HT-29 (cell line): ENCODE measurements around the gene ATP6V0B. TPM values are rescaled to one million over a fixed set of nuclear protein-coding genes. Genes with fewer than 3 reads are reported as not detected.
A peak's percentile ranks its signal among the peaks of the same experiment; 100 is the strongest.

ENCODE experiments used
- DNase-seq: peaks from one replicate; pipeline ENCODE4 v3.0.0-alpha.2; 2015; ENCODE audit warnings: low spot score
- total RNA-seq: library from RNA; depleted of rRNA; stranded (reverse); fragments of >200 nt; shearing (Covaris generic); gene quantifications from 2 replicates; pipeline ENCODE4 v1.2.3, GENCODE V29; 2014; rRNA removed

Gene ATP6V0B
- 254 and 277 TPM in 2 replicates for total RNA-seq

DNA sequence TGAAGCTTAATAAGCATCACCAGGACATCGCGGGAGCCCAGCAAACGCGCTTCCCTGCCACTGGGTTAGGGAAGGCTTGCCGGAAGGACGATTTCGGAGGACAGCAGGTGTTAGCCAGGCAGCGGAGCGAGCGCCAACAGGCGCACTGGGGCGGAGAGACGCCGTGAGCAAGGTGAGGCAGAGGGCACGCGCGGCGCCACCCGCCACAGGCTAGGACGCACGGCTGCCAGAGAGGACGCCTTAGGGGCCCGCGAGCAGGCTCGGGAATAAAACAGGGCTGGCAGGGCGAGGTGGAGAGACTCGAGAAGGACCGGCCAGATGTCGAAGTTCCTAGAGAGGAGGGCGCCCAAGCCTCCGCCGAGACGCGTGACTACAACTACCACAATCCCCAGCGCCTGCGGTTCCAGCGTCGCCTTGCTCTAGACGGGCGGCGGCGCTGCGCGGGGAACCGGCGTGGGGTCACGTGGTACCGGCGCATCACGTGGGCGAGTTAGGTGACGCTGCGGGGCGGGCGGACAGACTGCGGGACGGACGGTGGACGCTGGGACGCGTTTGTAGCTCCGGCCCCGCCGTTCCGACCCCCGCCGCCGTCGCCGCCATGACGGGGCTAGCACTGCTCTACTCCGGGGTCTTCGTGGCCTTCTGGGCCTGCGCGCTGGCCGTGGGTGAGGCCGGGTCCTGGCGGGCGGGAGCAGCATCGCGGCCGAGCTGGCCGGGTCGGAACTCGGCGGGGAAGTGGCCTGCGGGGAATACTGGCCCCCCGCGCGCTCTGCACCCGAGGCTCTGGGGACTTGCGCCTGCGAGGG, at the start of gene ATP6V0B:
Gene ATP6V0B, plus strand, starts transcription at position 518 of the 806 bp plus-strand sequence. Its CDS starts 81 bp downstream, at position 599.
- peak; percentile 97 for DNase-seq

DNA sequence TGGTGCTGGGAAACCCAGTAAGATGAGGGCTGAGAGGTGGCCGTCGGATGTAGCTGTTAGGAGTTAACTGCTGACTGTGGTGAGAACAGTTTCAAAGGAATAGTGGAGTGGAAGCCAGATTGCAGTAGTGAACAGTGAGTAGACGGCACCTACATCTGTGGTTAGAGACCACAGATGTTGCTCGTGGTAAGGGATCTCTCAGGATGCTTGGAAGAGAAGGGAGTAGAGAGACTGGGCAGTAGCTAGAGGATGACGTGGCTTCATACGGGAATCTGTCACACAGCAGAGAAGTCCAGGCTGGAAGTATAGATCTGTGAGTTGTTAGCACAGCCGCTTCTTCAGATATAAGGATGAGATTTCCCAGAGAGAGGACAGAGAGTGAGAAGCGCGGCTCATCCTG, 48.9 kb upstream of the ATP6V0B start:
- no peak for DNase-seq

DNA sequence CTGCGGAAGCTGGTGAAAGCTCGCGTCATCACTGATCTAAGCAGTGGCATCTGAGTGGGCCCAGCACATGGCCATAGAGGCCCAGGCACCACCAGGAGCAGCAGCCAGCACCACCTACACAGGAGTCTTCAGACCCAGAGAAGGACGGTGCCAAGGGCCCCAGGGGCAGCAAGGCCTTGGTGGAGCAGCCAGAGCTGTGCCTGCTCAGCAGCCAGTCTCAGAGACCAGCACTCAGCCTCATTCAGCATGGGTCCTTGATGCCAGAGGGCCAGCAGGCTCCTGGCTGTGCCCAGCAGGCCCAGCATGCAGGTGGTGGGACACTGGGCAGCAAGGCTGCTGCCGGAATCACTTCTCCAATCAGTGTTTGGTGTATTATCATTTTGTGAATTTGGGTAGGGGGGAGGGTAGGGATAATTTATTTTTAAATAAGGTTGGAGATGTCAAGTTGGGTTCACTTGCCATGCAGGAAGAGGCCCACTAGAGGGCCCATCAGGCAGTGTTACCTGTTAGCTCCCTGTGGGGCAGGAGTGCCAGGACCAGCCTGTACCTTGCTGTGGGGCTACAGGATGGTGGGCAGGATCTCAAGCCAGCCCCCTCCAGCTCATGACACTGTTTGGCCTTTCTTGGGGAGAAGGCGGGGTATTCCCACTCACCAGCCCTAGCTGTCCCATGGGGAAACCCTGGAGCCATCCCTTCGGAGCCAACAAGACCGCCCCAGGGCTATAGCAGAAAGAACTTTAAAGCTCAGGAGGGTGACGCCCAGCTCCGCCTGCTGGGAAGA, 44.4 kb upstream of the ATP6V0B start:
- no peak for DNase-seq

DNA sequence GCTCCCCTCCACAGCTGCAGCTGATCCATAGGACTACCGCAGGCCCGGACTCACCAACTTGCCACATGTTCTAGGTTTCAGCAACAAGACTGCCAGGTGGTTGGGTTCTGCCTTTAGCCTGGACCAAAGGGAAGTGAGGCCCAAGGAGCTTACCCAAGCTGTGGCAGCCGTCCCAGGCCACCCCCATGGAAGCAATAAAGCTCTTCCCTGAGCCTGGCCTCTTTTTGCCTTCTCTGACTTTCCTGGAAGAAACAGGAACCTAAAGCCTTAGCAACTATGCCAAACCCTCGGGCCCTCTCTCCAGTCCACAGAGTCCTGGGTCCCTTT, 43.8 kb upstream of the ATP6V0B start:
- no peak for DNase-seq

DNA sequence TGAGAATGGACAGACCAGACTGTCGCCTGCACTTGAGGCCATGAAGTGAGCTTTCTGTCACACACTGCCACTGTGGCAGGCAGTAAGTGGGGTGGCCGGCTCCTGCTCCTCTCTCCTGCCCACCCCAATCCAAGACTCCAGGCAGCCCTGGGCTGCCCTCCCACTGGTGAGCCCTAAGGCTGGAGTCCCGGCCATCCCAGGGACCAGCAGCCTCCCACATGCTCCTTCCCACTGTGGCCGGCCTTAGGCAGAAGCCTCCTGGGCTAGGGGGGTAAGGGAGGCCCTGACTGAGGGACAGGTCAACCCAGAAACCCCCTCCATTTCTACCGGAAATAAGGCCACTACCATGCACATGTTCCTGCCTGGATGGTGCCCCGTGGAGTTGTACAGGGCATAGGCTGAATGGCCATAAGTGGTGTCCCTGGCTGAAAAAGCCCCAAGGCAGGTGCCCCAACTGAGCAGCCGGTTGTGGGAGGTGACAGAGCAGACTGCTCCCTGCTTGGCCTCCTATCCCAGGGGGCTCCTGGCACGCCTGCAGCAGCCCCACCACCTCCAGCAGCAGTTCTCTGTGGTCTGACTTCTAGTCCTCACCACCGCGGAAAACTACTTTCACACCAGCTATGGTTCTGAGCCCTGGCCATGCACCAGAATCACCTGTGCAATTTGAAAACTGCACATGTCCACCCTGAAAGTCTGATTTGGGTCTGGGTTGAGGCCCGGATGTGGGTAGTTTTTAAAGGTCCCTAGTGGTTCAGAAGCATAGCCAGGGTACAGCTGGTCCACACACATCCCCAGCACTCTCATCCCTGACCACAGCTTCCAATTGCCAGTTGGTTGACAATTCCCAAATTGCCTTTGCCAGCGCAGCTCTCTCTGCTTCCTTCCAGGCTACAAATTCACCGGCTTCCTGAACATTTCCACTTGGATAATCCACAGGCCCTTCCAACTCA, 42.8 kb upstream of the ATP6V0B start:
- DNase-seq, result no peak

DNA sequence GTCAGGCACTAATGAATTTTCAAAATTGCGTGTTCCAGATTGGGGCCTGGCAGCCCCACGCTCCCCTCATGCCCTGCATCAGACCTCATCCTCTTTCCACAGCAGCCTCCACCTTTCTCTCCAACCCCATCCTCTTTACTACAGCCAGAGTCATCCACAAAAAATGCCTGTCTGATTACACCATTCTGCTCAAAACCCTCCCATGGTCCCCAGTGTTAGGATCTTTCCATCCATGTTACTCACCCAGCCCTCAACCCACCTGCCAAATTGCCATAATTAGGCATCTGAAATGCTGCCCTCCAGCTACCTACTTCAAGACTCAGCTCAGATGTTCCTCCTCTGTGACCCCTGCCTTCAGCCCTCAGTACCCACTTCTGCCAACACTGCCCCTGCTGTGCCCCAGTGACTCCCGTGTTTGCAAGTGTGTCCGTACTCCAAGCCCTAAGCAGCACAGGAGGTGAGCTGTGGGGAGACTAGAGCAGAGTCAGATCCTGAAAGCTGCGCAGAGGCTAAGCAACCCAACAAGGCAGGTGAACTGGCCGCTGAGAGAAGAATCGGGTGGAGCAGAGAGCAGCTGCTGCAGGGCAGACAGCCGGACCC, 41.9 kb upstream of the ATP6V0B start:
- DNase-seq, result no peak

DNA sequence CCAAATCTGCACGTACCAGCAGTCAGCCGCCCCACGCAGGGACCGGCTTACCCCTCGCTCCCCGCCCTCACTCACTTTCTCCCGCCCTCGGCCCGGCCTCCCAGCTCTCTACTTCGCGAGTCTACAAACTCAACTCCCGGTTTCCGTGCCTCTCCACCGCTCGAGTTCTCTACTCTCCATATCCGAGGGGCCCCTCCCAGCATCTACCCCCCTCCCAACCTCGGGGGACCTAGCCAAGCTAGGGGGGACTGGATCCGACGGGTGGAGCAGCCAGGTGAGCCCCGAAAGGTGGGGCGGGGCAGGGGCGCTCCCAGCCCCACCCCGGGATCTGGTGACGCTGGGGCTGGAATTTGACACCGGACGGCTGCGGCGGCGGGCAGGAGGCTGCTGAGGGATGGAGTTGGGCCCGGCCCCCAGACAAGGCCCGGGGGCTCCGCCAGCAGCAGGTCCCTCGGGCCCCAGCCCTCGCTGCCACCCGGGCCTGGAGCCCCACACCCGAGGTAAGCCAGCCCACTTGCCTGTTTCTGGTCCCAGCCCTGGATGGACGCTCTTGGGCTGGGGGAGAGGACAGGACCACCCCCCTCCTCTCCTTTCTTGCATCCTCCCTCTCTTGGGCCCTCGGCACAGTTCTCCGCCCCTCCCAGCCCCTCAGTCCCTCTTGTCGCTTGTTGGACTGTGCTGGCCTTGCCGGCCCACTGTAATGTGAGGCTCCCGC, 41.2 kb upstream of the ATP6V0B start, which contains the start of gene ARTN:
Gene ARTN, plus strand, starts transcription at position 416 of the 715 bp plus-strand sequence. CDS start 1,856 bp downstream, outside the sequence.
- no peak for DNase-seq

DNA sequence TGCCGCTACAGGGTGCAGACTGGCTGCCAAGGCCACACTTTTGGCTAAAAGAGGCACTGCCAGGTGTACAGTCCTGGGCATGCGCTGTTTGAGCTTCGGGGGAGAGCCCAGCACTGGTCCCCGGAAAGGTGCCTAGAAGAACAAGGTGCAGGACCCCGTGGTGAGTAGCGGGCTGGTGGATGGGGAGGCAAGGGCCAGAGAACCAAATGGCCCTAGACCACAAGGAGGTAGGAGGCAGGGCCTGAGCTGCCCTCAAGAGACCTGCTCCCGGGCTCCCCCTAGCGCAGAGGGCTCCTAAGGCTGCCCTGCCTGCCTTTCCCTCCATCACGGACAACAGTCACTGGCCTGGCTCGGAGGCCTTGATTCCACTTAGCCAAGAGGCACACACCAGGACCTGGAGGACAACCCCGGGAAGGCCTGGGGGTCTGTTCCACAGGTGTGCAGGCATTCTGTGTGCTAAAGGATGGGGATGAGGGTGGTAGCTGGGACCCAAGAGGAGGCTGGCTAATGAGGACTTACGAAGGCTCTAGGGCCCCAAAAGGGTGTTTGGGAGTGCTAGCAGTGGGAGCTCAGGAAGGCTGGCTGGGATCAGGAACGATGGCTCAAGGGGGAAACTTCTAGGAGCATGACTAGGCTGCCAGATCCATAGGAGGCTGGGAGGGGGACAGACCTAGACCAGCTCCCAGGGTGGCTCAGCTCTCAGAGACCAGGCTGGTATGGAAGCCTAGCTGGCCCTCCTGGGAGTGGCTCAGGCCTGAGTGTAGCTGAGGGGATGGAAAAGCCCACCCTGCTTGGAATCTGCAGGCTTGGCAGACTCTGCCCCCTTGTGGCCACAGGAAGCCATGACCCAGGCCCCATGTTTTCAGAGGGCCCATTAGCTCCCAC, 40.4 kb upstream of the ATP6V0B start:
- peak; percentile 65 for DNase-seq

DNA sequence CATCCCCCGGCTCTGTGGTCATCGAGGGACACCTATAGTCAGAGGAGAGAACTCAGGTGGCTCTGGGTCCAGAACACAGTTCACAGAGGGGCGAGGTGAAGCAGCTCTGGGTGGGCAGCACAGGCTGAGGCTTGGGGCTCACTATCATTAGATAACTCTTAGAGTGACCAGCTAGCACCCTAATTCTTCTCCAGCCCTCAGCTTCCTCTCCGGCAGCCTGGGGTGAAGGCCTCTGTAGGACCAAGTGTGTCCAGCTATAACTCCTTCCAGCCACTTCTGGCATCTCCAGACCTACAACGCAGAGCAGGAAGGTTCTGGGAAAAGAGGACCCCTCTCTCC, 39.8 kb upstream of the ATP6V0B start:
- DNase-seq, result no peak

DNA sequence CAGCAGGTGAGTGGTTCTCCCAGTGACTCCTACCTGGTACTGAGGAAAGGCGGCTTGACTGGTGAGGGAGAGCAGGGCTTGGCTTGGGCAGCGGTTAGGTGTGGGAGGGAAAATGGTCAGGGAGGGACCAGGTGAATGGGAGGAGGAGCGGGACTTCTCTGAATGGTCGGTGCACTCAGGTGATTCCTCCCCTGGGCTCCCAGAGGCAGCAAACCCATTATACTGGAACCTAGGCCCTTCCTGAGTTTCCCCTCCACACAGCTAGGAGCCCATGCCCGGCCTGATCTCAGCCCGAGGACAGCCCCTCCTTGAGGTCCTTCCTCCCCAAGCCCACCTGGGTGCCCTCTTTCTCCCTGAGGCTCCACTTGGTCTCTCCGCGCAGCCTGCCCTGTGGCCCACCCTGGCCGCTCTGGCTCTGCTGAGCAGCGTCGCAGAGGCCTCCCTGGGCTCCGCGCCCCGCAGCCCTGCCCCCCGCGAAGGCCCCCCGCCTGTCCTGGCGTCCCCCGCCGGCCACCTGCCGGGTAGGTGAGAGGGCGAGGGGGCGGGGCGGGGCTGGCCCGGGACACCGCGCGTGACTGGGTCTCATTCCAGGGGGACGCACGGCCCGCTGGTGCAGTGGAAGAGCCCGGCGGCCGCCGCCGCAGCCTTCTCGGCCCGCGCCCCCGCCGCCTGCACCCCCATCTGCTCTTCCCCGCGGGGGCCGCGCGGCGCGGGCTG, 38.9 kb upstream of the ATP6V0B start:
- no peak for DNase-seq

DNA sequence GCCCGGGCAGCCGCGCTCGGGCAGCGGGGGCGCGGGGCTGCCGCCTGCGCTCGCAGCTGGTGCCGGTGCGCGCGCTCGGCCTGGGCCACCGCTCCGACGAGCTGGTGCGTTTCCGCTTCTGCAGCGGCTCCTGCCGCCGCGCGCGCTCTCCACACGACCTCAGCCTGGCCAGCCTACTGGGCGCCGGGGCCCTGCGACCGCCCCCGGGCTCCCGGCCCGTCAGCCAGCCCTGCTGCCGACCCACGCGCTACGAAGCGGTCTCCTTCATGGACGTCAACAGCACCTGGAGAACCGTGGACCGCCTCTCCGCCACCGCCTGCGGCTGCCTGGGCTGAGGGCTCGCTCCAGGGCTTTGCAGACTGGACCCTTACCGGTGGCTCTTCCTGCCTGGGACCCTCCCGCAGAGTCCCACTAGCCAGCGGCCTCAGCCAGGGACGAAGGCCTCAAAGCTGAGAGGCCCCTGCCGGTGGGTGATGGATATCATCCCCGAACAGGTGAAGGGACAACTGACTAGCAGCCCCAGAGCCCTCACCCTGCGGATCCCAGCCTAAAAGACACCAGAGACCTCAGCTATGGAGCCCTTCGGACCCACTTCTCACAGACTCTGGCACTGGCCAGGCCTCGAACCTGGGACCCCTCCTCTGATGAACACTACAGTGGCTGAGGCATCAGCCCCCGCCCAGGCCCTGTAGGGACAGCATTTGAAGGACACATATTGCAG, 38.2 kb upstream of the ATP6V0B start:
- no peak for DNase-seq

DNA sequence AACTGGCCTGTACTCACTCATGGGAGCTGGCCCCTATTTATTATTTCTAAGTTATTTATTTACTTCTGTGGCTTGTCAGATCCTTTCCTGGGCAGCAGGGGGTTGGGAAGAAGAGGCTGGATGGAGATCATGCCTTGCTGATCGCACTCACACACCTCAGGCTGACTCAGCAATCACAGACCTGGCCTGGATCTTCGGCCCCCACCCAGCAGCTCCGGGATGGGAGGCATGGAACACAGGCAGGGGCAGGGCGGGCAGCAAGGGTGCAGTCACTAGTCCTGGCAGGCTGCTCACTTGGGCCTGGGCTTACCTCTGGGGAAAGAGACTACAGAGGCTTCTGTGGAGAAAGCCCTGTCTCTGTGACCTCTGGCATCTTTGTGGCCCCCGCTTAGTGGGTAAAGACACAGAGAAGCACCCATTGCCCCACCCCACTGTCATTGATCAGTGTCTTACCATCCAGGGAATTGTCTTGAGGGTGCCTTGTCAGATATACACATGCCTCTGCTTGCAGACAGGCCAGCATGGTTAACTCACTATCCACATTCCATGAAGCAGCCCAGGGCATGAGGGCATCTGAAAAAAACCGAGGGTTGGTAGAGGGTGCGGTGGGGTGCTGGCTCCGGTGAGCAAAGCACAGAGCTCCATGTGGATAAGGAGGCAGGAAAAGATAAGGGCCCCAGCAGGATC, 37.4 kb upstream of the ATP6V0B start:
- no peak for DNase-seq

DNA sequence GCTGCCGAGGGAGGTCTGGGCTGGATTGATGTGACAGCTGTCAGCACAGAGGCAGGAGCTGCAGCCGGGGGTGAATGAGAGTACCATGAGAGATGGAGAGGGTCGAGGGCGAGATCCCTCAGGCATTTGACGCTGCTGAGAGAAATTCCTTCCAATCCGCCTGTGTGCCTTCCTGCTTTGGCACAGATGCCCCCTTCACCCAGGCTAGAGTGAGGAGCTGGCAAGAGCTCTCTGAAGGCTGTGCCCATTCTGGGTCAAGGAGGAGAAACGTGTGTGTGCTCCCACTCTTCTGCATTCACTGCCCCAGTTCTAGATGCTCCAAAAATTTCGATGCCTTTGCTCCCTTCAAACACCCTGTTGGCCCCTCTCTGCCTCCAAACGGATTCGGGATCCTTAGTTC, 36.4 kb upstream of the ATP6V0B start:
- DNase-seq, result no peak

DNA sequence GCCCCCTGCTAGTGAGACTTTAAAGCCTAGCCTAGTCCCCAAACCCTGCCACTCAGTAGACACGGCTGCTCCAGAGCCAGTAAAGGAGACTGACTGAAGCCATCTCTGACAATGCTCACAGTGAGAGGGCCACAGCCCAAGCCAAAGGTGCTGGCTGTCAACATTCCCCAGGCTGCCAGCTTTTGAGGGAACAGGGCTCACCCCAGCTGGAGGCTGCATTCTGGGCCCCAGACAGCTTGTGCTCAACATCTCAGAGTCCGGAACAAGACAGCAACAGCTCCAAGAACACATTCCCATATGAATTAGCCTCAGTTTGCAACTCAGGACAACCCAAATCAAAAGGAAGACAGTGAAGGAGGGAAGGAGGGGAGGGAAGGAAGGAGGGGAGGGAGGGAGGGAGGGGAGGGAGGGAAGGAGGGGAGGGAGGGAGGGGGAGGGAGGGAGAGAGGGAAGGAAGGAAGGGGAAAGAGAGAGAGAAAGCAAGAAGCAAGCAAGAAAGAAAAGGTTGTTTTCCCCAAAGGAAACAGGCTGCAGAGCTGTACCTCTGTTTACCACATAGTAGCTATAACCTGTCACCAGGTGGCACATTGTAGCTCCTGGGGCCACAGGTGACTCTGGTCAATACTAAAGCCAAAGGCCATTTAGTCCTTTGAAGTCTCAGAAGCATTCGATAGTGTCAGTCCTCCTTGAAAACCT, 35.7 kb upstream of the ATP6V0B start:
- no peak for DNase-seq

DNA sequence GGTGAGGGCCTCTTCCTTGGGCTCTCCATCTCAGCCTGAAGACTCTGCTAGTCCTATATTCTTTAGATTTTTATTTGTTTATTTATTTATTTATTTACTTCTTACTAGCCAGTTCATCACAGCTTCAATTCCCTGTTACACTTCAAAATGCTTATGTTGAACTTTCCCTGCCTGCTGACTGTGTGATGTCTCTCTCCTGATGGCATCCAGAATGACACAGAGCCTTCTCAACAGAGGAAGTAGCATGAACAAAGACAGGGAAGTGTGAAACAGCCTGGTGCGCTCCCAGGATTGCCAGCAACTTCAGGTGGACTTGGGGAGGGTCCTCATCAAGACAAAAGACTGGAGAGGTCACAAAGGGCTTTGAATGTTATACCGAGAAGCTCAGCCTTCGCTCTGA, 32.3 kb upstream of the ATP6V0B start:
- no peak for DNase-seq

DNA sequence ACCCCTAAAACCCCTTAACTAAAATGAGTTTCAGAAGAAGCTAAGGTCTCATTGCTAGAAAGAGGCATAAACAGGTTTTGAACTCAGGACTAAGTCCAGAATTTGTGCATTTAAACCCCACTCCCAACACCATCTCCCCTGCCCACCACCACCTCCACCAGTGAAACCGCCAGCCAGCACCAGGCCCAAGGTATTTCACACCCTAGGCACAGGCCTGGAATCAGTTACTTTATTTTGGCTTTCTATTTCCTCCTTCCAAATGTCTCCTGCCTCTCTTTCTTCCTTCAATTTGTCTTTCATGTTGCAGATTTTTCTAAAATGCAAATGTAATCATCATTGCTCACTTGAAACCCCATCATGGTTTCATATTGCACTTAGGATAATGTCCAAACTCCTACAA, 29.9 kb upstream of the ATP6V0B start:
- DNase-seq, result no peak

DNA sequence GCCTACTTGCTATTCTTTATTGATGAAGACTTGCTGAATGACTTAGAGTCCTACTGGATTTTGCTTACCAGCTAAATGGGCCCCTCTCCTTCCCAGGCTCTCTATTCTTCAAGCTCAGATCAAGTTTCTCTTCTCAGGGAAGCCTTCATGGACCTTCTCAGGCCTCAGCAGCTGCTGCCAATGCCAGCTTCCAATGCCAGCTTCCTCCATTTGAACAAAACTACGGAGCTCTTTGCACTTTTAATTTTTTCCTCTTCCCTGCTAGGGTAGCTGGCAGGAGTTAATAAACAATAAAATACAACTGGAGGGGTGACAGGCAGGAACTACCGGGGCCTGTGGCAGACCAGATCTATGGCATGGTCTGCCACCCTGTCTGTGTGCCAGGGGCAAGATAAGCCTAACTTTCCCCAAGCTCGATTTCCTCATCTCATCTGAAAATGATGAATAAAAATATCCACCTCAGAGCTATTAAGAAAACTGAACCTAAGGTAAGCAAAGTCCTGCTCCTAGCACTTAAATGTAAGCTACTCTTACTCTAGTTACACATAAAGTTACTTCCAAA, 29.0 kb upstream of the ATP6V0B start:
- no peak for DNase-seq
